ENCODE measurements around the gene NTM. TPM values are rescaled to one million over a fixed set of nuclear protein-coding genes. Genes with fewer than 3 reads are reported as not detected.

Gene NTM
- total RNA-seq, 4 donors from 2014 or later, result 0.78 to 1.1 (median 0.88) TPM; not detected in 1

DNA sequence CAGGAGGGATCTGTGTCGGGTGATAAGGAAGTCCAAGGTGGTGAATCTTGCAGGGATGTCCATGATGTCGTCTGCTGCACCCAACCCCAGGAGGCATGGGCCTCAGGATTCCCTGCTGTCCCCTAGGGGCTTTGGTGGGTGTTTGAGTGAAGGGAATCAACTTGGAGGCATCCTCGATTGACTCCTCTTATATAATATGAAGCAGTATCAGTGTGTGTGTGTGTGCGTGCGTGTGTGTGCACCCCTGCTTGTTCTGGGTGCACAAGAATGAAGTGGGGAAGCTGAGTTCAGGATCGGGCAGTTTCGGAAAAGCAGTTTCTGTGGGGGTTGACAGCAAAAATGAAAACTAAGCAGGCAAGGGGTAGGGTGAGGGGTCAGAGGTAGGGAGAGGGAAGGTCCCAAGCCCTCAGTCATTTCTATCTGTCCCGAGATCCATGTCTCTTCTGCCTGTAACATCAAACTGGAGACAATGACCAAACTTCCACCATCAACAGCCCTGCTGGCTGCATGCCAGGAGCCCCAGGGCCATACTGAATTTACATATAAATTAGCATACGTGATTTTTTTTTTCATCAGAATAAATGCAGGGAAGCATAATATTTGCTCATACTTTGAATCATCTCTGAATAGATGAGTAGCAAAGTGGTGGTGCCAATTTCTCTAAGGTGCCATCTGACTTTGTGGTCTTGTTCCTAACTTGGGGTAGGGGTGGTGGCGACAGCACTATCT is 2.0 kb downstream of the NTM start:
- DNase-seq, result no peak
- peaks cover 8 to 16% of the 10 kb centered on the region in 2 donors for H3K4me1 ChIP-seq
- intact Hi-C loops (cut with DNase I), result no loop called here
- TF ChIP-seq, protein P1, sequence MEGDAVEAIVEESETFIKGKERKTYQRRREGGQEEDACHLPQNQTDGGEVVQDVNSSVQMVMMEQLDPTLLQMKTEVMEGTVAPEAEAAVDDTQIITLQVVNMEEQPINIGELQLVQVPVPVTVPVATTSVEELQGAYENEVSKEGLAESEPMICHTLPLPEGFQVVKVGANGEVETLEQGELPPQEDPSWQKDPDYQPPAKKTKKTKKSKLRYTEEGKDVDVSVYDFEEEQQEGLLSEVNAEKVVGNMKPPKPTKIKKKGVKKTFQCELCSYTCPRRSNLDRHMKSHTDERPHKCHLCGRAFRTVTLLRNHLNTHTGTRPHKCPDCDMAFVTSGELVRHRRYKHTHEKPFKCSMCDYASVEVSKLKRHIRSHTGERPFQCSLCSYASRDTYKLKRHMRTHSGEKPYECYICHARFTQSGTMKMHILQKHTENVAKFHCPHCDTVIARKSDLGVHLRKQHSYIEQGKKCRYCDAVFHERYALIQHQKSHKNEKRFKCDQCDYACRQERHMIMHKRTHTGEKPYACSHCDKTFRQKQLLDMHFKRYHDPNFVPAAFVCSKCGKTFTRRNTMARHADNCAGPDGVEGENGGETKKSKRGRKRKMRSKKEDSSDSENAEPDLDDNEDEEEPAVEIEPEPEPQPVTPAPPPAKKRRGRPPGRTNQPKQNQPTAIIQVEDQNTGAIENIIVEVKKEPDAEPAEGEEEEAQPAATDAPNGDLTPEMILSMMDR (IDR thresholded peaks at IDR 0.05), result no peak
- no peak for TF ChIP-seq POLR2A (IDR thresholded peaks at IDR 0.05)
- H3K36me3 ChIP-seq, result no peaks in the 10 kb centered on the region
- no peak overlapping the region for H3K27ac ChIP-seq
- H3K9me3 ChIP-seq, result no peaks in the 10 kb centered on the region
- no peak overlapping the region for H3K4me3 ChIP-seq (replicated peaks in 1 of 3)
- peaks cover 4% of the 10 kb centered on the region for H3K27me3 ChIP-seq
- WGBS, 2 donors, result 83 to 91% methylated on average over 10 of the region's 10 CpGs

DNA sequence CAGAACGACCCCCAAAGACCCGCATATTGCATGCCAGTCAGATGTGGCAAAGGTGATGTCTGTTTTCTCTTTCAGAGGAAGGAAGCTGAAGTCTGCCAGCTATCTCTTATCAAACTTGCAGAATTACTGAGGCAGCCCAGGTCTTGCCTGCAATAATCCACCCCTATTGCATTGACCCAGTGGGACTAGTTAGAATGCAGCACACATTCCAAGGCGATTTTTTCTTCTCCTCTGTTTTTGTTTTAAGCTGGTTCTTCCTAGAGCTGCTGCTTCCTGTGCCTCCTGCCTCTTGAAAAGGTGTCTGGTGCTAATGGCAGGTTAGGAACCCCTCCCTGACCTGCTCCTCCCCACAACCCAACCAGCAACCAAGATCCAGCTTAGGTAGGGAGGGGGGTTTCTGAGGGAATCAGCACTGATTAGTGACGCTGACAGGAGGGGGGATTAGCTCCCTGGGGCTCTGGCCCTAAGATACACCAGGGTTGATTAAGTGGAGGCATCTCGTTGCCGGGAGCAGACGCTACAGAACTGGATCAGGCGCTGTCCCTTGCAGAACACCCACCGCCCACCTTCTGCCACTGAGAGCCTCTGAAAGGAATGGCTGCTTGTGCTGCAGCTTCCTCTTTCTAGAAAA is 2.8 kb downstream of the NTM start:
- Histone ChIP-seq H3K36me3 (no peaks in the 10 kb centered on the region), H3K9me3 (no peaks in the 10 kb centered on the region), H3K27ac (no peak overlapping the region), H3K4me1 (peaks cover 8 to 16% of the 10 kb centered on the region in 2 donors), H3K4me3 (replicated peaks in 1 of 3) (no peak overlapping the region), H3K27me3 (peaks cover 4% of the 10 kb centered on the region)
- intact Hi-C loops (cut with DNase I), result no loop called here
- 53 to 54% methylated on average over 8 to 9 of the region's 9 CpGs for WGBS, 2 donors
- no peak for DNase-seq
- TF ChIP-seq, protein P1 (IDR thresholded peaks at IDR 0.05), result no peak
- TF ChIP-seq POLR2A (IDR thresholded peaks at IDR 0.05), result no peak

DNA sequence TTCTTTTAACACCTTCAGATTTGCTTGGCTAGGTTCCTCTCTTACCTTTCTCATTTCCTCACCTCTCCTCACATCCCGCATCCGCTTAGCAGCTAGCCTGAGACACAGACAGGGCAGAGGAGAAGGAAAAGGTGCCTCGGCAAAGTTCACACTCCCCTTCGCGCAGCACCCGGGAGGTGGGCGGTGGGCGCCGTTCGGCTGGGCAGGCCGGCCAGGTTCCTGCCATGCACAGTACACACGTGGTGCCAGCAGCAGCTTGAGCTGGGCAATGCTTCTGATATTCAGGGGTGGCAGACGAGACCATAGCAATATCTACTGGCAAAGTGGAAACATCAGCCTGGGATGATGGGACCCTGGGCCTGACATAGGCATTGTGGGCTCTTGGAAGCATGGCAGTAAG is 3.3 kb downstream of the NTM start:
- H3K4me3 ChIP-seq (replicated peaks in 1 of 3), result no peak overlapping the region
- WGBS, 2 donors, result 72 to 81% methylated on average over 12 to 13 of the region's 13 CpGs
- intact Hi-C loops (cut with DNase I), result no loop called here
- TF ChIP-seq, protein P1 (IDR thresholded peaks at IDR 0.05), result no peak
- TF ChIP-seq POLR2A (IDR thresholded peaks at IDR 0.05), result no peak
- no peak overlapping the region for H3K27ac ChIP-seq
- peaks cover 4% of the 10 kb centered on the region for H3K27me3 ChIP-seq
- peaks cover 8 to 16% of the 10 kb centered on the region in 2 donors for H3K4me1 ChIP-seq
- no peaks in the 10 kb centered on the region for H3K36me3 ChIP-seq
- no peaks in the 10 kb centered on the region for H3K9me3 ChIP-seq
- no peak for DNase-seq

DNA sequence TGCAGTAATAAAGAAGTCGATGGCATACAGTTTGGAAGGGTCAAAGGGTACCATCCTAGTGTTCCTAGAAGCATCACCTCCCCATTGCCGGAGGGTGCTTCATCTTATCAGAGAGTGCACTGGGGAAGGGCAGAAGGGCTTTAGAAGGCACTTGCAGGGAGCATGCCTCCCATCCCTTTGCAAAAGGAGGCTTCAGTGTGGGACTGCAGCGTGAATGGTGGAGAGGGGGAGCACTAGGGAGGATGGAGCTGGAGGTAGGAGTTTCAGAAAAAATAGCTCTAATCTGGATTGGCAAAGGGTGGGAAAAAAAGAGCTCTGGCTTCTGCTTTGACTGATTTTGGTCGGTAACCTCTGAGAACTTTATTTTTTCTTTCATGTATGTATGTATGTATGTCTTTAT is 5.0 kb downstream of the NTM start:
- H3K27me3 ChIP-seq, result peaks cover 4% of the 10 kb centered on the region

More for the DNA sequence above, 5.0 kb downstream of the NTM start:
- WGBS, 2 donors, result 67 to 69% methylated on average over 4 of the region's 4 CpGs
- no peak for DNase-seq
- TF ChIP-seq POLR2A (IDR thresholded peaks at IDR 0.05), result no peak
- TF ChIP-seq, protein P1 (IDR thresholded peaks at IDR 0.05), result no peak
- no peak overlapping the region for H3K27ac ChIP-seq
- H3K36me3 ChIP-seq, result no peaks in the 10 kb centered on the region
- H3K4me3 ChIP-seq (replicated peaks in 1 of 3), result no peak overlapping the region
- H3K9me3 ChIP-seq, result no peaks in the 10 kb centered on the region
- peaks cover 8 to 16% of the 10 kb centered on the region in 2 donors for H3K4me1 ChIP-seq
- intact Hi-C loops (cut with DNase I), result no loop called here
